Peyer's patch (tissue), 4 donors: ENCODE measurements around the gene TSPOAP1.

Source experiments
- CTCF ChIP-seq, 6 experiments: fragments of 450-650 bp in 4 of 6; fragments of 200-600 bp in 2 of 6; sonication (generic) in 1 of 6; IDR thresholded peaks; one replicate each; pipeline ENCODE4 v1.5.1; 2017 to 2019; ENCODE audit warnings: antibody characterized with exemption in 6 of 6, mild to moderate bottlenecking in 3 of 6, moderate library complexity in 1 of 6
- POLR2A ChIP-seq, 2 donors: fragments of 450-650 bp; IDR thresholded peaks; one replicate each; pipeline ENCODE4 v1.5.1; 2017; ENCODE audit warnings: antibody characterized with exemption in 2 of 2, mild to moderate bottlenecking in 2 of 2, moderate library complexity in 2 of 2

- no peak for TF ChIP-seq CTCF (IDR thresholded peaks at IDR 0.05)
- TF ChIP-seq POLR2A (IDR thresholded peaks at IDR 0.05): no peak
Measured at GRCh38 chr17:58282442-58282841, 46.2 kb downstream of the TSPOAP1 start.
